GM18858 (cell line): ENCODE measurements around the gene NECAB2.

Experiments used
- ATAC-seq: cut with Tn5 transposase; IDR thresholded peaks from one replicate; pipeline ENCODE4 v1.9.1; 2021; ENCODE audit not compliant: unreplicated experiment

NECAB2 gene

GRCh38 chr16:83951544-83951943 is 16.5 kb upstream of the NECAB2 start:
- ATAC-seq: no peak

GRCh38 chr16:83952587-83952939 is 15.5 kb upstream of the NECAB2 start:
- no peak for ATAC-seq

- peak; percentile 53 for ATAC-seq
These were observed 14.9 kb upstream of the NECAB2 start, which contains the start of gene OSGIN1 for GRCh38 chr16:83952940-83953795. OSGIN1 (plus strand) TSS chr16:83953240; CDS start chr16:83957672, 4,432 bp downstream.

- ATAC-seq: no peak
These were observed 14.1 kb upstream of the NECAB2 start for GRCh38 chr16:83953796-83954576.

GRCh38 chr16:83954577-83955016 is 13.4 kb upstream of the NECAB2 start:
- no peak for ATAC-seq

- no peak for ATAC-seq
These were observed 12.6 kb upstream of the NECAB2 start for GRCh38 chr16:83955218-83956130.

- no peak for ATAC-seq
These were observed 11.4 kb upstream of the NECAB2 start for GRCh38 chr16:83956336-83957289.

- ATAC-seq: no peak
These were observed 10.7 kb upstream of the NECAB2 start for GRCh38 chr16:83957296-83957855.

GRCh38 chr16:83958137-83958845 is 9.8 kb upstream of the NECAB2 start:
- ATAC-seq: no peak

- ATAC-seq: no peak
These were observed 9.0 kb upstream of the NECAB2 start for GRCh38 chr16:83958846-83959565.

GRCh38 chr16:83959656-83960434 is 8.2 kb upstream of the NECAB2 start:
- no peak for ATAC-seq

- no peak for ATAC-seq
These were observed 7.4 kb upstream of the NECAB2 start for GRCh38 chr16:83960521-83961249.

GRCh38 chr16:83961591-83961990 is 6.5 kb upstream of the NECAB2 start:
- ATAC-seq: no peak

- no peak for ATAC-seq
These were observed 4.5 kb upstream of the NECAB2 start for GRCh38 chr16:83963277-83964119.

GRCh38 chr16:83964684-83965443 is 3.2 kb upstream of the NECAB2 start:
- no peak for ATAC-seq
